ENCODE data around the gene ACD.
A peak's percentile ranks its signal among the peaks of the same experiment; 100 is the strongest.

The ACD gene

DNA sequence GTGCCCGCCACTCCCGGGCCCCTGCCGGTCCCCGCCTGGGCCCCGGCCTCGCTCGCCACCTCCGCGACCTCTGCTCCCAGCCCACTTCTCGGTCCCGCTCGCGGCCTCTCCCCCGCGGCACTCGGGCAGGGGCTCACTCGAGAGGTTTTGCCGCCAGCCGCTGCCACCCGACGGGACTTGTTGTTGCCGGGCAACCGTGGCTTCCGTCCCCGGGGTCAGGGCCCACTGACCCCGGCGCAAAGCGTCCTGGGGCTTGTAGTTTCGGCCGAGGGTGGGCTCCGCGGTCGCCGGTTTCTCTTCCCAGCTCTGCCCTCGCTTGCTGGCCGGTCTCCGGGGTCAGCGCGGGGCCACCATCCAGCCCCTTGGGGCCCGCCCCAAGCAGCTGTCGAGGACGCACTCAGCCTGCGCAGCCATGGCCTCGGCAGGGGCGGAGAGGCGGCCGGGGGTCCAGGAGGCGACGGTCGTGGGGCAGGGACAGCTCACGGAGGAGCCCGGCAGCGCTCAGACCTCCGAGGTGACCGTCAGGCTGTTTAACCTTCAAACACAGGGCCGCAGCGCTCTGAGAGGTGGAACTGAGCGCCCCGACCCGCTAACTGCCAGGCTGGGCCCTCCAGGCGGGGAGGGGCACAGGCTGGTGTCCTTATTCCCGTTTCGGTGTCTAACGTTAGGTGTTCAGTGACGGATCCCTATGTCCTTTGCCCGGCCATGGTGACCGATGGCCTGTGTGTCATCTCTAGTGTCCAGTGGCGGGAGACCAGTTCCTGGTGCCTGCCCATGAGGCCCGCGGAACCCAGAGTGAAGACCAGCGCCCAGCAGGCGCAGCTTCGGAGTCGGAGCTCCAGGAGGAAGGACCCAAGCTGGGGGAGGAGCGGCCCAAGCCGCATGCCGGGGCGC is 6.7 kb upstream of the ACD start, which contains the start of the genes C16orf86 and ENKD1:
Gene C16orf86 (plus strand): TSS at position 256 of the 894 bp plus-strand sequence. CDS start 157 bp downstream, at position 413.
Gene ENKD1 (minus strand): TSS at position 192 of the 894 bp plus-strand sequence. CDS start 308 bp downstream, outside the sequence.
- H3K79me1 ChIP-seq (replicated peaks; ENCODE audit: low read length, poor library complexity, severe bottlenecking) = peaks cover 3% of the 10 kb centered on the region
- 13% methylated on average over 77 of the region's 78 CpGs for WGBS
- no peak within 1 kb of the TSS for H2BK5ac ChIP-seq (ENCODE audit: low read depth, low read length, poor library complexity, severe bottlenecking)
- H3K36me3 ChIP-seq (ENCODE audit: control insufficient read depth in 1 of 2, insufficient read depth in 2 of 2, low read depth in 1 of 2, low read length in 2 of 2) = peaks cover 25 to 27% of the 10 kb centered on the region in 2 experiments
- peak within 1 kb of the TSS; percentile 89 to 93 for H3K18ac ChIP-seq (ENCODE audit: low read depth in 1 of 2, low read length in 2 of 2)
- H3K14ac ChIP-seq (ENCODE audit: low read length in 2 of 2) = peak within 1 kb of the TSS in 1 of 2 experiments; percentile 12
- peak within 1 kb of the TSS; percentile 98 for H2AFZ ChIP-seq (ENCODE audit: low read depth, low read length)
- H3K27me3 ChIP-seq (ENCODE audit: control insufficient read depth in 1 of 2, insufficient read depth in 1 of 2, low read length in 2 of 2) = no peaks in the 10 kb centered on the region
- peak within 1 kb of the TSS; percentile 98 for H4K8ac ChIP-seq (ENCODE audit: low read length)
- H3K23ac ChIP-seq (ENCODE audit: low read length in 2 of 2) = peak within 1 kb of the TSS in 1 of 2 experiments; percentile 27
- peaks cover 20% of the 10 kb centered on the region for H3K4me1 ChIP-seq (ENCODE audit: control insufficient read depth, insufficient read depth, low read depth, low read length)
- H3K9ac ChIP-seq (ENCODE audit: low read length) = peak within 1 kb of the TSS; percentile 93
- peak within 1 kb of the TSS; percentile 95 for H4K91ac ChIP-seq (ENCODE audit: low read length)
- H2BK120ac ChIP-seq (ENCODE audit: low read depth, low read length) = peak within 1 kb of the TSS; percentile 78
- no peak within 1 kb of the TSS for H3K27ac ChIP-seq (ENCODE audit: low read length, poor library complexity, severe bottlenecking)
- H3K4me3 ChIP-seq (ENCODE audit: insufficient read depth in 1 of 2, low read depth in 1 of 2, low read length in 2 of 2) = peak within 1 kb of the TSS; percentile 73 to 85
- H2BK12ac ChIP-seq (ENCODE audit: low read length in 2 of 2) = peak within 1 kb of the TSS in 1 of 2 experiments; percentile 73
- no peaks in the 10 kb centered on the region for H3K9me3 ChIP-seq (ENCODE audit: control insufficient read depth, low read length)
- DNase-seq = peak; percentile 81
- H2BK15ac ChIP-seq (ENCODE audit: low read depth, poor library complexity, severe bottlenecking) = peak within 1 kb of the TSS; percentile 93
- H2AK5ac ChIP-seq (ENCODE audit: low read length, severe bottlenecking) = no peak within 1 kb of the TSS
- peak within 1 kb of the TSS; percentile 79 for H3K4me2 ChIP-seq (ENCODE audit: low read length, poor library complexity, severe bottlenecking)
- H3K4ac ChIP-seq (ENCODE audit: low read depth in 1 of 2, low read length in 2 of 2) = peak within 1 kb of the TSS; percentile 90 to 92

DNA sequence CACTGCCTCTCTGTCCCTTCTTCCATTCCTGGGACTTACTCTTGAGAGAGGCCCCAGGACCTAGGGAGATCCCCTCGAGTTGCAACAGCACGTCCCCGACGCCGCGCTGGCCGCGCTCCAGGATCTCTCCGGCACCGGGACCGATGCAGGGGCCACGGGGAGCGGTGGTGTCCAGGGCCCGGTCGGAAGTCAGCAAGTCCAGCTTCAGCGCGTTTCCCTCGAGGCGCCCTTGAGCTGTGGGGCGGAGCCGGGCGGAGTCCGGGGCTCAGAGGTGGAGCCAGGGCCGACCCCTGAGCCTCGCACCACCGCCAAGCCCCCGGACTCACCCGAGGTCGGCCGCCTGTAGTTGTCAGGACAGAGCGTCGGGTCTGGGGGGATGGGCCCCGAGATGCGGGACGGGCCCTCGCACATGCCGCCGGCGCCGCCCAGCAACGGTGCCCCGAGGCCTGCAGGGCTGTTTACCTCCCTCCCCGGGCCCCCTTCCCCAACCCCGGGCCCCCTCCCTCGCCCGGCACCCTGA is 6.0 kb upstream of the ACD start:
- peak overlapping the region; percentile 62 for H2AFZ ChIP-seq (ENCODE audit: low read depth, low read length)
- H3K27ac ChIP-seq (ENCODE audit: low read length, poor library complexity, severe bottlenecking) = no peak overlapping the region
- 2% methylated on average over 43 of the region's 46 CpGs for WGBS

DNA sequence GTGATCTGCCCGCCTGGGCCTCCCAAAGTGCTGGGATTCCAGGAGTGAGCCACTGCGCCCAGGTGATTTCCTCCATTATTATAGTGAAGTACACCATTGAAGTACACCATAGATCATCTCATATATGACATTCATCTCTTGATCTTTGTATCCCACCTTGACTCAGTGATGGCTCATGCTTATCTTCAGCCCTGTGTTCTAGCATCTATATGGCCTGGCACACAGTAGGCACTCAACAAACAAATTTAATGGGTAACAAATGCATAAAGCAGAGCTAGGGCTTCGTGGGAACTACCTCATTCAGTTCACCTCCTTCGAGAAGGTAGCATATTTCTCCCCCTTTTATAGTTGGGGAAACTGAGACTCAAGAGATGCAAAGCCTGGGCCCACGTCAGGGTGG is 5.5 kb upstream of the ACD start:
- no peak overlapping the region for H2BK5ac ChIP-seq (ENCODE audit: low read depth, low read length, poor library complexity, severe bottlenecking)
- no peak overlapping the region for H2AK5ac ChIP-seq (ENCODE audit: low read length, severe bottlenecking)
- no peak overlapping the region for H4K91ac ChIP-seq (ENCODE audit: low read length)
- H4K8ac ChIP-seq (ENCODE audit: low read length) = no peak overlapping the region
- H3K9ac ChIP-seq (ENCODE audit: low read length) = peak overlapping the region; percentile 93
- H3K27me3 ChIP-seq (ENCODE audit: control insufficient read depth in 1 of 2, insufficient read depth in 1 of 2, low read length in 2 of 2) = no peaks in the 10 kb centered on the region
- H3K36me3 ChIP-seq (ENCODE audit: control insufficient read depth in 1 of 2, insufficient read depth in 2 of 2, low read depth in 1 of 2, low read length in 2 of 2) = peaks cover 25 to 27% of the 10 kb centered on the region in 2 experiments
- no peaks in the 10 kb centered on the region for H3K9me3 ChIP-seq (ENCODE audit: control insufficient read depth, low read length)
- peak overlapping the region; percentile 79 for H3K4me2 ChIP-seq (ENCODE audit: low read length, poor library complexity, severe bottlenecking)
- peaks cover 3% of the 10 kb centered on the region for H3K79me1 ChIP-seq (replicated peaks; ENCODE audit: low read length, poor library complexity, severe bottlenecking)
- H3K14ac ChIP-seq (ENCODE audit: low read length in 2 of 2) = no peak overlapping the region
- no peak overlapping the region for H2BK120ac ChIP-seq (ENCODE audit: low read depth, low read length)
- H2BK12ac ChIP-seq (ENCODE audit: low read length in 2 of 2) = no peak overlapping the region
- no peak overlapping the region for H3K27ac ChIP-seq (ENCODE audit: low read length, poor library complexity, severe bottlenecking)
- no peak overlapping the region for H3K18ac ChIP-seq (ENCODE audit: low read depth in 1 of 2, low read length in 2 of 2)
- no peak for DNase-seq
- peak overlapping the region in 1 of 2 experiments; percentile 42 for H3K4ac ChIP-seq (ENCODE audit: low read depth in 1 of 2, low read length in 2 of 2)
- H2AFZ ChIP-seq (ENCODE audit: low read depth, low read length) = no peak overlapping the region
- no peak overlapping the region for H2BK15ac ChIP-seq (ENCODE audit: low read depth, poor library complexity, severe bottlenecking)
- H3K23ac ChIP-seq (ENCODE audit: low read length in 2 of 2) = no peak overlapping the region
- H3K4me1 ChIP-seq (ENCODE audit: control insufficient read depth, insufficient read depth, low read depth, low read length) = peaks cover 29% of the 10 kb centered on the region
- peak overlapping the region in 1 of 2 experiments; percentile 85 for H3K4me3 ChIP-seq (ENCODE audit: insufficient read depth in 1 of 2, low read depth in 1 of 2, low read length in 2 of 2)
- 80% methylated on average over 5 of the region's 5 CpGs for WGBS

More for the DNA sequence above, 6.0 kb upstream of the ACD start:
- Histone ChIP-seq H3K36me3 (ENCODE audit: control insufficient read depth in 1 of 2, insufficient read depth in 2 of 2, low read depth in 1 of 2, low read length in 2 of 2) (peaks cover 25 to 27% of the 10 kb centered on the region in 2 experiments), H3K9ac (ENCODE audit: low read length) (peak overlapping the region; percentile 93), H4K91ac (ENCODE audit: low read length) (no peak overlapping the region), H3K14ac (ENCODE audit: low read length in 2 of 2) (no peak overlapping the region), H3K23ac (ENCODE audit: low read length in 2 of 2) (no peak overlapping the region), H3K79me1 (replicated peaks; ENCODE audit: low read length, poor library complexity, severe bottlenecking) (peaks cover 3% of the 10 kb centered on the region), H2AK5ac (ENCODE audit: low read length, severe bottlenecking) (no peak overlapping the region), H3K18ac (ENCODE audit: low read depth in 1 of 2, low read length in 2 of 2) (peak overlapping the region in 1 of 2 experiments; percentile 18), H3K27me3 (ENCODE audit: control insufficient read depth in 1 of 2, insufficient read depth in 1 of 2, low read length in 2 of 2) (no peaks in the 10 kb centered on the region), H4K8ac (ENCODE audit: low read length) (peak overlapping the region; percentile 2), H2BK12ac (ENCODE audit: low read length in 2 of 2) (no peak overlapping the region), H2BK120ac (ENCODE audit: low read depth, low read length) (no peak overlapping the region), H3K4me1 (ENCODE audit: control insufficient read depth, insufficient read depth, low read depth, low read length) (peaks cover 26% of the 10 kb centered on the region), H3K9me3 (ENCODE audit: control insufficient read depth, low read length) (no peaks in the 10 kb centered on the region), H3K4me3 (ENCODE audit: insufficient read depth in 1 of 2, low read depth in 1 of 2, low read length in 2 of 2) (peak overlapping the region; percentile 73 to 85), H3K4me2 (ENCODE audit: low read length, poor library complexity, severe bottlenecking) (peak overlapping the region; percentile 79), H3K4ac (ENCODE audit: low read depth in 1 of 2, low read length in 2 of 2) (peak overlapping the region in 1 of 2 experiments; percentile 42), H2BK15ac (ENCODE audit: low read depth, poor library complexity, severe bottlenecking) (peak overlapping the region; percentile 26), H2BK5ac (ENCODE audit: low read depth, low read length, poor library complexity, severe bottlenecking) (no peak overlapping the region)
- DNase-seq = peak; percentile 67

DNA sequence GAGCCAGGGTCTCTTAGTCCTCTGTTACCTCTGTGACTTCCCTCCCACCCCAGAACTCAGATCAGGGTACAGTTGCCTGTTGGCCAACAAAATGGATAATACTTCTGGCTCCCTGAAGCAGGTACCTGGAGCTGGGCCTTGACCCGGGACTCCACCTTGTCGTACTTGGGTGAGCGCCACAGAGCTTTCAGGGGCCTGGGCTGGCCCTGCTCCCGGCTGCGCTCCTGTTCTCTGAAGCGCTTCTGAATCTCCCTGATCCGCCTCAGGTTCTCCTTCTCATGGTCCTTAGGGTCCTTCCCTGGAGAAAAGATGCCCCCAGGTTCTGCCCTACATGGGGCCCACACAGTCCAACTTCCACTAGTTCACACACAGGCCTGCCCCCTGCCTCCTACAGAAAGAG is 4.8 kb upstream of the ACD start:
- Histone ChIP-seq H3K18ac (ENCODE audit: low read depth in 1 of 2, low read length in 2 of 2) (no peak overlapping the region), H2BK120ac (ENCODE audit: low read depth, low read length) (no peak overlapping the region), H3K9ac (ENCODE audit: low read length) (no peak overlapping the region), H3K79me1 (replicated peaks; ENCODE audit: low read length, poor library complexity, severe bottlenecking) (peaks cover 3% of the 10 kb centered on the region), H3K4me1 (ENCODE audit: control insufficient read depth, insufficient read depth, low read depth, low read length) (peaks cover 29% of the 10 kb centered on the region), H3K4me3 (ENCODE audit: insufficient read depth in 1 of 2, low read depth in 1 of 2, low read length in 2 of 2) (no peak overlapping the region), H3K23ac (ENCODE audit: low read length in 2 of 2) (no peak overlapping the region), H3K14ac (ENCODE audit: low read length in 2 of 2) (no peak overlapping the region), H2BK5ac (ENCODE audit: low read depth, low read length, poor library complexity, severe bottlenecking) (no peak overlapping the region), H3K27ac (ENCODE audit: low read length, poor library complexity, severe bottlenecking) (no peak overlapping the region), H3K4me2 (ENCODE audit: low read length, poor library complexity, severe bottlenecking) (no peak overlapping the region), H3K27me3 (ENCODE audit: control insufficient read depth in 1 of 2, insufficient read depth in 1 of 2, low read length in 2 of 2) (no peaks in the 10 kb centered on the region), H4K91ac (ENCODE audit: low read length) (no peak overlapping the region), H3K36me3 (ENCODE audit: control insufficient read depth in 1 of 2, insufficient read depth in 2 of 2, low read depth in 1 of 2, low read length in 2 of 2) (peaks cover 25 to 27% of the 10 kb centered on the region in 2 experiments), H3K4ac (ENCODE audit: low read depth in 1 of 2, low read length in 2 of 2) (no peak overlapping the region), H3K9me3 (ENCODE audit: control insufficient read depth, low read length) (no peaks in the 10 kb centered on the region), H2BK12ac (ENCODE audit: low read length in 2 of 2) (no peak overlapping the region), H2AFZ (ENCODE audit: low read depth, low read length) (no peak overlapping the region), H2BK15ac (ENCODE audit: low read depth, poor library complexity, severe bottlenecking) (no peak overlapping the region), H4K8ac (ENCODE audit: low read length) (no peak overlapping the region), H2AK5ac (ENCODE audit: low read length, severe bottlenecking) (no peak overlapping the region)
- DNase-seq = no peak
- 97% methylated on average over 7 of the region's 7 CpGs for WGBS
